Endothelial cell of umbilical vein (primary cell): ENCODE data around the gene TBCE. TPM values are rescaled to one million over a fixed set of nuclear protein-coding genes. Genes with fewer than 3 reads are reported as not detected.

Experiments used
- BruUV-seq: library from RNA; stranded (reverse); fragments of 400-500 nt; replicated peaks from 2 replicates; lab custom pipeline; 2021; lab: Mats Ljungman, UMichigan
- CTCF ChIA-PET: fragments of 300-600, 350-600 bp; sonication (Branson Sonifier 250); formaldehyde crosslinking; loops from one replicate; lab custom pipeline; 2021; ENCODE audit warnings: antibody characterized with exemption, inconsistent platforms; lab: Charles Lee
- POLR2A ChIA-PET: fragments of 300-600, 350-600 bp; sonication (Branson Sonifier 250); formaldehyde crosslinking; loops from one replicate; lab custom pipeline; 2021; ENCODE audit warnings: antibody characterized with exemption, inconsistent platforms; lab: Charles Lee
- DNase-seq: peaks from one replicate; pipeline ENCODE4 v3.0.0-alpha.2; 2011; ENCODE audit warnings: low read depth, low spot score
- FAIRE-seq: peaks from 2 replicates; lab custom pipeline; 2011; peaks lifted over from hg19 to GRCh38; lab: Jason Lieb, UNC
- H2AFZ ChIP-seq: 2 replicates; pipeline ENCODE4 v1.6.0; 2012; ENCODE audit warnings: low read depth, low read length, control low read depth, inconsistent platforms
- H3K27ac ChIP-seq: 2 replicates; pipeline ENCODE4 v1.5.1; 2011; ENCODE audit warnings: low read depth, mild to moderate bottlenecking, control low read depth, low read length, moderate library complexity; ENCODE audit not compliant: insufficient read depth
- H3K27me3 ChIP-seq, 2 experiments: 2 replicates each; pipeline versions ENCODE4 v1.6.0 to v1.6.1; 2011; ENCODE audit warnings: low read length in 2 of 2, mixed read lengths in 1 of 2; ENCODE audit not compliant: control insufficient read depth in 2 of 2, insufficient read depth in 2 of 2
- H3K36me3 ChIP-seq, 2 experiments: 2 replicates in 1 of 2; 3 replicates in 1 of 2; pipeline ENCODE4 v1.5.1; 2011; ENCODE audit warnings: low read length in 2 of 2, mild to moderate bottlenecking in 1 of 2, moderate library complexity in 1 of 2; ENCODE audit not compliant: control insufficient read depth in 2 of 2, insufficient read depth in 2 of 2; ENCODE audit errors: extremely low read depth in 1 of 2
- H3K4me1 ChIP-seq: 3 replicates; pipeline ENCODE4 v1.5.1; 2011; ENCODE audit warnings: mild to moderate bottlenecking, low read length; ENCODE audit not compliant: control insufficient read depth, insufficient read depth; ENCODE audit errors: extremely low read depth
- H3K4me2 ChIP-seq: 2 replicates; pipeline ENCODE4 v1.6.1; 2011; ENCODE audit warnings: low read length, control low read depth, mixed read lengths; ENCODE audit not compliant: insufficient read depth
- H3K4me3 ChIP-seq, 3 experiments: fragments of 200-600 bp in 1 of 3; sonication (generic), shearing (Covaris generic) in 1 of 3; replicated peaks in 1 of 3; 2 replicates each; pipeline ENCODE4 v1.5.1; 2011 to 2016; ENCODE audit warnings: control low read depth in 3 of 3, low read length in 3 of 3, mild to moderate bottlenecking in 2 of 3, inconsistent platforms in 1 of 3, low read depth in 1 of 3, moderate library complexity in 1 of 3; ENCODE audit not compliant: insufficient read depth in 1 of 3
- H3K79me2 ChIP-seq: 2 replicates; pipeline ENCODE4 v1.6.0; 2012; ENCODE audit warnings: low read length, inconsistent platforms; ENCODE audit not compliant: control insufficient read depth, insufficient read depth
- H3K9ac ChIP-seq: replicated peaks from 2 replicates; pipeline ENCODE3; 2011; ENCODE audit warnings: low read length, control low read depth; ENCODE audit not compliant: insufficient read depth; ENCODE audit errors: extremely low read depth
- H3K9me1 ChIP-seq: replicated peaks from 3 replicates; pipeline ENCODE4 v1.6.0; 2011; ENCODE audit warnings: mild to moderate bottlenecking, low read length; ENCODE audit not compliant: control insufficient read depth, insufficient read depth; ENCODE audit errors: extremely low read depth
- H3K9me3 ChIP-seq: replicated peaks from 2 replicates; pipeline ENCODE4 v1.5.1; 2012; ENCODE audit warnings: low read length, inconsistent platforms; ENCODE audit not compliant: control insufficient read depth, insufficient read depth
- H4K20me1 ChIP-seq: replicated peaks from 2 replicates; pipeline ENCODE3; 2011; ENCODE audit warnings: mild to moderate bottlenecking, low read length; ENCODE audit not compliant: control insufficient read depth, insufficient read depth; ENCODE audit errors: extremely low read depth
- EZH2 ChIP-seq: IDR thresholded peaks from 2 replicates; pipeline ENCODE4 v1.6.1; 2012; ENCODE audit warnings: borderline replicate concordance, low read depth, mild to moderate bottlenecking, moderate library complexity, low read length, inconsistent platforms; ENCODE audit not compliant: severe bottlenecking
- FOS ChIP-seq: IDR thresholded peaks from 2 replicates; pipeline ENCODE4 v1.6.1; 2011; ENCODE audit warnings: mild to moderate bottlenecking, low read length, moderate library complexity, borderline replicate concordance; ENCODE audit not compliant: insufficient read depth
- GATA2 ChIP-seq: IDR thresholded peaks from 2 replicates; pipeline ENCODE4 v1.7.0; 2011; ENCODE audit warnings: low read depth, mild to moderate bottlenecking, moderate library complexity, mixed read lengths, low read length; ENCODE audit not compliant: insufficient read length, insufficient read depth
- JUN ChIP-seq: IDR thresholded peaks from 2 replicates; pipeline ENCODE4 v1.6.1; 2011; ENCODE audit warnings: borderline replicate concordance, low read depth; ENCODE audit not compliant: insufficient read length, insufficient read depth
- MAX ChIP-seq: IDR thresholded peaks from 2 replicates; pipeline ENCODE4 v1.6.1; 2011; ENCODE audit not compliant: insufficient read depth, insufficient read length
- MYC ChIP-seq: IDR thresholded peaks from one replicate; pipeline ENCODE4 v1.6.1; 2011; ENCODE audit warnings: mild to moderate bottlenecking, low read depth, low read length
- POLR2A ChIP-seq: IDR thresholded peaks from 2 replicates; pipeline ENCODE4 v1.6.1; 2012; ENCODE audit warnings: low read depth, mild to moderate bottlenecking, control low read depth, low read length
- POLR2AphosphoS5 ChIP-seq: IDR thresholded peaks from 2 replicates; pipeline ENCODE4 v1.6.1; 2012; ENCODE audit warnings: low read depth, mild to moderate bottlenecking, control low read depth, low read length, moderate library complexity; ENCODE audit not compliant: insufficient read depth
- dilution Hi-C: fragments of 300-500 bp; cut with MboI; formaldehyde crosslinking; loops from one replicate; pipeline ENCODE4 v1.15.0; 2019; ENCODE audit warnings: low sequenced_read_pairs; ENCODE audit not compliant: extremely low pct_ligation_motif_present
- intact Hi-C: fragments of 100-400 bp; cut with micrococcal nuclease; formaldehyde crosslinking; loops from one replicate; pipeline ENCODE4 v1.10.0; 2022
- polyA plus RNA-seq, 4 experiments: library from polyadenylated mRNA; depleted of rRNA in 3 of 4; stranded (reverse) in 3 of 4; unstranded in 1 of 4; fragments of >200 nt; gene quantifications; 2 replicates each; pipeline versions ENCODE4 v1.2.1 to v1.2.3, GENCODE V29; 2011 to 2012; ENCODE audit warnings: missing spikeins in 1 of 4
- total RNA-seq: library from RNA; stranded (reverse); gene quantifications from 2 replicates; pipeline ENCODE4 v1.2.3, GENCODE V29; 2021
- TF ChIP-seq, protein P1 (sequence below), 2 donors: IDR thresholded peaks; 1 replicate in 1 of 2; 2 replicates in 1 of 2; pipeline ENCODE4 v1.5.1; 2011; ENCODE audit warnings: low read length in 2 of 2, mild to moderate bottlenecking in 2 of 2, moderate library complexity in 2 of 2, control low read depth in 1 of 2, inconsistent platforms in 1 of 2, low read depth in 1 of 2; ENCODE audit not compliant: insufficient read depth in 1 of 2; ENCODE audit errors: extremely low read depth in 1 of 2

Gene TBCE
- total and polyA plus RNA-seq, 2 donors (not counting 3 experiments of a cell fraction or from before 2014, with no cell fraction given): 13.7 to 32.6 TPM

DNA sequence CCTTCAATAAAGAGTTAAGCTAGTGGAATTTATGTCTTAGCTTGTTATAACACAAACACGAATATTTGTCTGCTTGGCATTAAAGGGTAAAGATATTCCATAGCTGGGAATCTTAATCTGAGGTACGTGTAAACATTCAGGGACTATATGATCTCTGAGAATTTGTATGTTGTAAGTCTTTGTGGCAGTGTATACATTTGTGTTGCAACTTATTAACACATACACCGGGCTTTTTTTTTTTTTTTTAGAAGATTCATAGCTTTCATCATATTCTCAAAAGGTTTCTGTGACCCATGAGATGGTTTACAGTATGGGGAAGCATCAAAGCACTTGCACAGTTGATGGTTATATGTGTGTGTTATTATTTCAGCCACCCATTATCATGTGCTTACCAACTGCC, 35.8 kb upstream of the TBCE start:
- Histone ChIP-seq H3K4me2 (peak overlapping the region; percentile 93), H3K9ac (no peak overlapping the region), H3K36me3 (no peaks in the 10 kb centered on the region), H3K9me3 (no peaks in the 10 kb centered on the region), H3K79me2 (peaks cover 52% of the 10 kb centered on the region), H3K27me3 (no peaks in the 10 kb centered on the region), H3K4me3 (no peak overlapping the region), H4K20me1 (peaks cover 2% of the 10 kb centered on the region), H2AFZ (no peak overlapping the region), H3K4me1 (peaks cover 15% of the 10 kb centered on the region), H3K9me1 (no peaks in the 10 kb centered on the region), H3K27ac (no peak overlapping the region)
- FAIRE-seq (no peak), DNase-seq (no peak)
- TF ChIP-seq GATA2: no peak
- TF ChIP-seq JUN: no peak
- no peak for TF ChIP-seq FOS
- no peak for TF ChIP-seq MYC
- TF ChIP-seq, protein P1, sequence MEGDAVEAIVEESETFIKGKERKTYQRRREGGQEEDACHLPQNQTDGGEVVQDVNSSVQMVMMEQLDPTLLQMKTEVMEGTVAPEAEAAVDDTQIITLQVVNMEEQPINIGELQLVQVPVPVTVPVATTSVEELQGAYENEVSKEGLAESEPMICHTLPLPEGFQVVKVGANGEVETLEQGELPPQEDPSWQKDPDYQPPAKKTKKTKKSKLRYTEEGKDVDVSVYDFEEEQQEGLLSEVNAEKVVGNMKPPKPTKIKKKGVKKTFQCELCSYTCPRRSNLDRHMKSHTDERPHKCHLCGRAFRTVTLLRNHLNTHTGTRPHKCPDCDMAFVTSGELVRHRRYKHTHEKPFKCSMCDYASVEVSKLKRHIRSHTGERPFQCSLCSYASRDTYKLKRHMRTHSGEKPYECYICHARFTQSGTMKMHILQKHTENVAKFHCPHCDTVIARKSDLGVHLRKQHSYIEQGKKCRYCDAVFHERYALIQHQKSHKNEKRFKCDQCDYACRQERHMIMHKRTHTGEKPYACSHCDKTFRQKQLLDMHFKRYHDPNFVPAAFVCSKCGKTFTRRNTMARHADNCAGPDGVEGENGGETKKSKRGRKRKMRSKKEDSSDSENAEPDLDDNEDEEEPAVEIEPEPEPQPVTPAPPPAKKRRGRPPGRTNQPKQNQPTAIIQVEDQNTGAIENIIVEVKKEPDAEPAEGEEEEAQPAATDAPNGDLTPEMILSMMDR (IDR thresholded peaks at IDR 0.05; ENCODE audit: extremely low read depth in 1 of 2, insufficient read depth in 1 of 2, low read depth in 1 of 2, low read length in 2 of 2): no peak
- TF ChIP-seq EZH2: no peak
- no peak for TF ChIP-seq POLR2A
- TF ChIP-seq MAX: no peak
- no peak for TF ChIP-seq POLR2AphosphoS5
- intact Hi-C loops: no loop called here
- dilution Hi-C loops: no loop called here
- no TSS peak for BruUV-seq
- POLR2A ChIA-PET: no interaction called here
- CTCF ChIA-PET: interaction anchor here (0.8 to 5.7 kb wide), 3 partner anchors 9 to 85 kb away, joined by 3 to 56 read pairs (median 4); no protein-coding TSS in a partner anchor
